Fibroblast of mammary gland (primary cell): ENCODE measurements around the gene ZHX3.

Experiments
- DNase-seq: peaks from one replicate; pipeline ENCODE4 v3.0.0-alpha.2; 2010; ENCODE audit warnings: low read depth
- H3K4me3 ChIP-seq: 2 replicates; pipeline ENCODE4 v1.5.1; 2011; ENCODE audit warnings: low read depth, mild to moderate bottlenecking, low read length, moderate library complexity; ENCODE audit not compliant: control insufficient read depth
- TF ChIP-seq, protein P1 (sequence below): conservative IDR thresholded peaks from 2 replicates; pipeline ENCODE4 v1.5.1; 2011; ENCODE audit warnings: low read depth, low read length, inconsistent platforms; ENCODE audit not compliant: control insufficient read depth, insufficient read depth

The ZHX3 gene

DNA sequence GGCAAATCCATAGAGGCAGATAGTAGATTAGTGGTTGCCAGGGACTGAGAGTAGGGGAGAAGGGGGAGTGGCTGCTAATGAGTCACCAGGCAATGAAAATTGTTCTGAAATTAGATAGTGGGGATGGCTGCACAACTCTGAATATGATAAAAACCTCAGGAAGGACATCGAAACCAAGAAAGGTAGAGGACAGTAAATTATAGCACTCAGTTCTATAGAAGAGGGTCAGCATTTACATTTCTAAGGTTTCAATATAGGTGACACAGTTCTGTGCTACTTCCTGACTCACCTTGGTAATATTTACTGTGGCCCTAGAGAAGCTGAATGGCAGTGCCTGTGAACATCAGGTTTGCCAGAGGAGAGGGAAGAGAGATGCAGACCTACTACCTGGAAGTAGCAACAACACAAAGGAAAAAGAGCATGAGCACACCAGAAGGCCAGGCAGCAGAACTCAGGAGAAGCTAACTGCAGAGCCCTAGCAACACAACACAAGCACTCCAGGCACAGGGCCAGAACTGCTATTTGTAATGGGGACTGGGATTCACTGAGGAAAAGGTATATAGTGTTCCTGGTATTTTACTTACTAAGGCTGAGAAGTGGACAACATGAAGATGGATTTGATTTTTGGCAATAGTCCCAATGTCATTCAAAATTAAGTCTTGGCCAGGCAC is 104.2 kb downstream of the ZHX3 start:
- peak; percentile 40 for DNase-seq
- H3K4me3 ChIP-seq, result no peak overlapping the region

DNA sequence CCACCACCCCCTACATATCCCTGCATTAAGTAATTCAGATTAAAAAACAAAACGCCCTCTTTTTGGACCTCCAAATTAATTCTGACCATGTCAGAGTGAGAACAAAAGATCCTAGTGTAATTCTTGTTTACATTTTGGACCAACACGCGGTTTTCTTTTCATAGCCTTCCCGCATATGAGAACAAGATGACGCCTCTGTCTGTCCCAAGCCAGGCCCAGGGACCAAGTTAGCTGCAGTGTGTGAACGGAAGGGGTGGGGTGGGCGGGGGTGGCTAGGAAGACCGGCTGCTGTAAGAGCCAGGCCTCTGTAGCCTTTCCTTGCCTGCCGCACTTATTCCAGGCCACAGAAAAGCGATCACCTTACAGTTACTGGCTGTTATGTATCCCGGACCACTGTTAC is 112.2 kb downstream of the ZHX3 start:
- no peak overlapping the region for H3K4me3 ChIP-seq
- DNase-seq, result no peak
- TF ChIP-seq, protein P1, sequence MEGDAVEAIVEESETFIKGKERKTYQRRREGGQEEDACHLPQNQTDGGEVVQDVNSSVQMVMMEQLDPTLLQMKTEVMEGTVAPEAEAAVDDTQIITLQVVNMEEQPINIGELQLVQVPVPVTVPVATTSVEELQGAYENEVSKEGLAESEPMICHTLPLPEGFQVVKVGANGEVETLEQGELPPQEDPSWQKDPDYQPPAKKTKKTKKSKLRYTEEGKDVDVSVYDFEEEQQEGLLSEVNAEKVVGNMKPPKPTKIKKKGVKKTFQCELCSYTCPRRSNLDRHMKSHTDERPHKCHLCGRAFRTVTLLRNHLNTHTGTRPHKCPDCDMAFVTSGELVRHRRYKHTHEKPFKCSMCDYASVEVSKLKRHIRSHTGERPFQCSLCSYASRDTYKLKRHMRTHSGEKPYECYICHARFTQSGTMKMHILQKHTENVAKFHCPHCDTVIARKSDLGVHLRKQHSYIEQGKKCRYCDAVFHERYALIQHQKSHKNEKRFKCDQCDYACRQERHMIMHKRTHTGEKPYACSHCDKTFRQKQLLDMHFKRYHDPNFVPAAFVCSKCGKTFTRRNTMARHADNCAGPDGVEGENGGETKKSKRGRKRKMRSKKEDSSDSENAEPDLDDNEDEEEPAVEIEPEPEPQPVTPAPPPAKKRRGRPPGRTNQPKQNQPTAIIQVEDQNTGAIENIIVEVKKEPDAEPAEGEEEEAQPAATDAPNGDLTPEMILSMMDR, result no peak

More for the DNA sequence above, 104.2 kb downstream of the ZHX3 start:
- TF ChIP-seq, protein P1, result no peak

DNA sequence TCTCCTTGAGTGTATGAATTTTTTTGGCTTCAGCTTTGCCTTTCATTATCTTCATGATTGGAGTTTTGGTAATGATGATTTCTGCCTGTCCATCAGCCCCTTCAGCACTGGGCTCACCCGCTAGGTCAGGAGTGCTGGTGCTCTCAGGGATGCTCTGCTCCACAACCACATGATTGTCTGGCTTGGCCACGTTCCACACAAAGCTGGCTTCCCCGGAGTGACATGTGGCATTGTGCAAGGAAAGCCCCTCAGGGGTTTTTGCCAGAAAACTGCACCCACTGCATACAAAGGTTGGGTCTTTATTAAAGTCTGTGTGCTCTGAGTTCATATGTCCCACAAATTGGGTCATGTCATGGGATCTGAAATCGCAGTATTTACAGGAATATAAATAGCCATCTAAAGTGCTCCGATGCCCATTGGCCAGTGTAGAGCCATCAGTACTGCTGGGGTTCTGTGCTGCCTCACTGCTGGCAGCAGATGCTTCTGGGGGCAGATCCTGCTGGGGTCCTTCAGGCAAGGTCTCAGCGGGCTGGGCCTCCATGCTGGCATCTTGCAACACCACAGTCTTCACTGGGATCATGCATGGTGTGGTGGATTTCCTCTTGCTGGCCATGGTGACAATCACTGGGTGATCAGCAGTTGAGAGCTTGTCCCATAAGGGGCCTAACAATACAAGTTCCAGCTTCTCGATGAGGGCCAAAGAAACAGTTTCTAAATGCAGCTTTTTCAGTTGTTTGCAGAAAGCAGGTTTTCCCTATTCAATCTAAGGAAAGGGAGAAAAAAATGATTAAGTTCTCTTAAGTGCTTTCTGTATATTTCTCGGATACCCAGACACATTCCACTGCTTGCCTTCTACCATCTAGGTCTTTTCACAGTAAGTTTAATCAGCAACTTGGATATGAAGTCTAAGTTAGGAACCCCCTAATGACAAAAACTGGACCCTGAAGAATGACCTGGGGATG is 112.9 kb downstream of the ZHX3 start:
- no peak for DNase-seq
- no peak overlapping the region for H3K4me3 ChIP-seq
- TF ChIP-seq, protein P1, result no peak

DNA sequence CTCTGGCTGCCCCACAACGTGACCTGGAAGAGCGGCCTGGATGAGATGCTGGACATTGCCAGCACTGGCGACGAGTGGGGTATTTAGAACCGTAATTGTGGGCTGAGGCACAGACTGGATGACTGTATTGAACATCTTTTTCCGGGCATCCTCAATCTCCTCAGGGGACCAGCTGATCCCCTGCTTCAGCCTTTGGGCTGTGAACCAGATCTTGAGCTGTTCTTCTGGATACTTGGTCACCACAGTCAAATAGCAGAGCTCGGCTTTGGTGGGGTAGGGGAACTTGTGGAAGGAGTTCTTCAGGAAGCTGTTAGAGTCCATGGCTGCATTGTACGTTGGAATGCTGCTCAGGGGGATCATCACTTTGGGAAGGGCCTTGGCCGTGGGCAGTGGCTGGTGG is 113.9 kb downstream of the ZHX3 start:
- TF ChIP-seq, protein P1, result no peak
- DNase-seq, result no peak
- no peak overlapping the region for H3K4me3 ChIP-seq

DNA sequence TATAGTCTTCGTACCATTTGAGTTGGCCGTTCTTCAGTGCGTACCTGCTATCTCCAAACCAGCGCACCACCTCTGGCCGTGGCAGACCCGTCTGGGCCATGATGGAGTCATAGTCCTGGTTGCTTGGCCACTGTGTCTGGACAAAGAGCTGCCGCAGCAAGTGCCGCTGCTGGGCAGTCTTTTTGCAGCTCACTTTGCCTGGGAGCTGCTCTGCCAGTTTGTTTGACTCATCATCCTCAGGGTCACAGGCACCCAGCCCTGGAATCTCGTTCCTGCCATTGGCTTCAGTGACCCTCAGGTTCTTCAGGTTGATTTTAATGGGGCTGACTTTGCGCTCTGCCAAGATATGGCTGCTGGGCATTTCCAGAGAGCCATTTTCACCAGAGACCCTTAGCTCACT is 115.1 kb downstream of the ZHX3 start:
- no peak for DNase-seq
- no peak overlapping the region for H3K4me3 ChIP-seq
- TF ChIP-seq, protein P1, result no peak

DNA sequence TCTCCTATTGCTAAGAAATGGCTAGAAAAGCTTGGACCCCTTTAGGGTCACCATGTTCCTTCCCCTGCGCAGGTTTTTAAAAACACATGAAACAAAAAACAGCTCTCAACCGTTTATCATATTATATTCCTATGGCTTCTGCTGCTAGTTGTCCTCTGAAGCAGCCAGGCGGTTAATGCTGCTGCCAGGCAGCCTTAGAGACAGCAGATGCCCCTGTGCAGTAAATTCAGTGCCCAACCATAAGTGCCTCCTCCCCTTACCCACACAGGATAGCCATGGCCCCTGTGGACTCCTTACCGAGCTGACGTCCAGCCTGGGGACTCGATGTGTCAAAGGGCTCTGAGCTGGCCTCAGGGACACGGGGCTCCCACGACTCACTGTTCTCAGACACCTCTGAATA is 115.8 kb downstream of the ZHX3 start:
- TF ChIP-seq, protein P1, result no peak
- no peak for DNase-seq
- no peak overlapping the region for H3K4me3 ChIP-seq
